Sigmoid colon (tissue), 7 donors: ENCODE results near the gene USB1. TPM values are rescaled to one million over a fixed set of nuclear protein-coding genes. Genes with fewer than 3 reads are reported as not detected.
A peak's percentile ranks its signal among the peaks of the same experiment; 100 is the strongest.

Source experiments
- DNase-seq: peaks from one replicate; pipeline ENCODE4 v3.0.0-alpha.2; 2019
- H3K27ac ChIP-seq, 4 donors: fragments of 200-600 bp; sonication (generic); one replicate each; pipeline ENCODE4 v1.5.1; 2016 to 2019; ENCODE audit warnings: mild to moderate bottlenecking in 1 of 4
- H3K27me3 ChIP-seq, 3 donors: fragments of 200-600 bp; sonication (generic); one replicate each; pipeline ENCODE4 v1.5.1; 2019; ENCODE audit warnings: mild to moderate bottlenecking in 1 of 3
- H3K36me3 ChIP-seq, 4 donors: fragments of 200-600 bp; sonication (generic); one replicate each; pipeline ENCODE4 v1.5.1; 2016 to 2019
- H3K4me1 ChIP-seq, 4 donors: fragments of 200-600 bp; sonication (generic); one replicate each; pipeline ENCODE4 v1.5.1; 2017 to 2019
- H3K4me3 ChIP-seq, 4 donors: fragments of 200-600 bp; sonication (generic); one replicate each; pipeline ENCODE4 v1.5.1; 2017 to 2019; ENCODE audit warnings: mild to moderate bottlenecking in 2 of 4, moderate library complexity in 1 of 4
- H3K9me3 ChIP-seq, 4 donors: fragments of 200-600 bp in 3 of 4; sonication (generic) in 3 of 4; one replicate each; pipeline versions ENCODE4 v1.5.1 to v1.6.1; 2013 to 2019
- EP300 ChIP-seq, 4 donors: sonication (generic); formaldehyde crosslinking; IDR thresholded peaks; one replicate each; pipeline ENCODE4 v1.6.1; 2017; ENCODE audit warnings: antibody characterized with exemption in 4 of 4
- POLR2A ChIP-seq, 2 donors: fragments of 450-650 bp; IDR thresholded peaks; one replicate each; pipeline ENCODE4 v1.6.1; 2016; ENCODE audit warnings: antibody characterized with exemption in 2 of 2, mild to moderate bottlenecking in 2 of 2, moderate library complexity in 2 of 2
- POLR2AphosphoS5 ChIP-seq, 4 donors: sonication (generic); formaldehyde crosslinking; IDR thresholded peaks; one replicate each; pipeline ENCODE4 v1.6.1; 2017; ENCODE audit warnings: antibody characterized with exemption in 4 of 4
- WGBS, 2 donors: extraction: QIAGEN DNeasy Blood & Tissue Kit; methylation state at CpG; one replicate each; pipeline ENCODE4 v1.1.7; 2013; 5-methylcytosine and 5-hydroxymethylcytosine counted together
- intact Hi-C: fragments of 100-400 bp; cut with DNase I; formaldehyde crosslinking; loops from one replicate; pipeline ENCODE4 v1.15.1; 2023
- polyA plus RNA-seq, 3 donors: library from polyadenylated mRNA; stranded (reverse); fragments of 200-250 nt; gene quantifications; one replicate each; pipeline ENCODE4 v1.2.3, GENCODE V29; 2013
- total RNA-seq, 4 donors: library from RNA; depleted of rRNA; stranded (reverse); fragments of >200 nt; gene quantifications; one replicate each; pipeline ENCODE4 v1.1.0, GENCODE V29; 2016
- TF ChIP-seq, protein P1 (sequence below), 4 experiments: fragments of 450-650 bp in 3 of 4; fragments of 200-600 bp in 1 of 4; IDR thresholded peaks; one replicate each; pipeline ENCODE4 v1.5.1; 2016 to 2019; ENCODE audit warnings: antibody characterized with exemption in 4 of 4, mild to moderate bottlenecking in 3 of 4, moderate library complexity in 2 of 4
- donor health status: healthy with polysubstance abuse.
- donor health status: Bipolar disorder and iron deficiency.
- donor health status: healthy.

The USB1 gene
- total and polyA plus RNA-seq, 7 donors = 19.9 to 44.9 (median 36.6) TPM

DNA sequence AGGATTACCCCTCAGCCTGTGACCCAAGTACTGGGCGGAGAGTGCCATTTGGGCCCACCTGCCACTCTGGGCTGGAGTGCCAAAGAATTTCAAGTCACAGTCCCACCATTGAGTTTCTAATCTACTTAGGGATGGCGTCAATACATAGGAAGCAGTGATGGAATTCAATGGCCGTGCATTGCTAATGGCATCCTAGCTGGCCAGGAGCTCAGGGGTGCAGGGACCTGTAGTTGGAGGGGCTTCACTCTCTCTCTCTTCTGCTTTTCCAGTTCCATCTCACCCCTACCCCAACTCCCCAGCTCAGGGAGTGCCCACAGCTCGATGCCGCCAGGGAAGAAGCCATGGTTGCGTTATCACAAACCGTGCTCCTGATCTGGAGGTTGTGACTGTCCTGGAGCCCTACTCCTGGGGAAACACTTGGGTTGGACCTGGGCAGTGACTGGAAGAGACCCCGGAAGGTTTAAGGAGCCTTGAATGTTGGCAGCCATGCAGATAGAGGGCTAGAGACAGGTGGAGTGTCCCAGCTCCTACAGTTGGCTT is 26.8 kb downstream of the USB1 start:
- no peaks in the 10 kb centered on the region for H3K27me3 ChIP-seq
- TF ChIP-seq POLR2A (IDR thresholded peaks at IDR 0.05) (no peak), EP300 (IDR thresholded peaks at IDR 0.05) (no peak), POLR2AphosphoS5 (IDR thresholded peaks at IDR 0.05) (no peak)
- TF ChIP-seq, protein P1, sequence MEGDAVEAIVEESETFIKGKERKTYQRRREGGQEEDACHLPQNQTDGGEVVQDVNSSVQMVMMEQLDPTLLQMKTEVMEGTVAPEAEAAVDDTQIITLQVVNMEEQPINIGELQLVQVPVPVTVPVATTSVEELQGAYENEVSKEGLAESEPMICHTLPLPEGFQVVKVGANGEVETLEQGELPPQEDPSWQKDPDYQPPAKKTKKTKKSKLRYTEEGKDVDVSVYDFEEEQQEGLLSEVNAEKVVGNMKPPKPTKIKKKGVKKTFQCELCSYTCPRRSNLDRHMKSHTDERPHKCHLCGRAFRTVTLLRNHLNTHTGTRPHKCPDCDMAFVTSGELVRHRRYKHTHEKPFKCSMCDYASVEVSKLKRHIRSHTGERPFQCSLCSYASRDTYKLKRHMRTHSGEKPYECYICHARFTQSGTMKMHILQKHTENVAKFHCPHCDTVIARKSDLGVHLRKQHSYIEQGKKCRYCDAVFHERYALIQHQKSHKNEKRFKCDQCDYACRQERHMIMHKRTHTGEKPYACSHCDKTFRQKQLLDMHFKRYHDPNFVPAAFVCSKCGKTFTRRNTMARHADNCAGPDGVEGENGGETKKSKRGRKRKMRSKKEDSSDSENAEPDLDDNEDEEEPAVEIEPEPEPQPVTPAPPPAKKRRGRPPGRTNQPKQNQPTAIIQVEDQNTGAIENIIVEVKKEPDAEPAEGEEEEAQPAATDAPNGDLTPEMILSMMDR (IDR thresholded peaks at IDR 0.05) = no peak
- H3K36me3 ChIP-seq = no peaks in the 10 kb centered on the region
- H3K4me3 ChIP-seq = no peak overlapping the region
- WGBS, 2 donors = 85 to 88% methylated on average over 8 of the region's 8 CpGs
- intact Hi-C loops = loop anchor here (2.0 to 10.0 kb wide), 3 partner anchors 101 to 367 kb away; partner anchors contain the start of genes CFAP20, CSNK2A2 and GINS3
- peak overlapping the region in 3 of 4 donors; percentile 88 to 91 (median 90) for H3K27ac ChIP-seq
- peaks cover 1 to 62% (median 50%) of the 10 kb centered on the region in 4 donors for H3K4me1 ChIP-seq
- no peak for DNase-seq
- H3K9me3 ChIP-seq = no peaks in the 10 kb centered on the region

DNA sequence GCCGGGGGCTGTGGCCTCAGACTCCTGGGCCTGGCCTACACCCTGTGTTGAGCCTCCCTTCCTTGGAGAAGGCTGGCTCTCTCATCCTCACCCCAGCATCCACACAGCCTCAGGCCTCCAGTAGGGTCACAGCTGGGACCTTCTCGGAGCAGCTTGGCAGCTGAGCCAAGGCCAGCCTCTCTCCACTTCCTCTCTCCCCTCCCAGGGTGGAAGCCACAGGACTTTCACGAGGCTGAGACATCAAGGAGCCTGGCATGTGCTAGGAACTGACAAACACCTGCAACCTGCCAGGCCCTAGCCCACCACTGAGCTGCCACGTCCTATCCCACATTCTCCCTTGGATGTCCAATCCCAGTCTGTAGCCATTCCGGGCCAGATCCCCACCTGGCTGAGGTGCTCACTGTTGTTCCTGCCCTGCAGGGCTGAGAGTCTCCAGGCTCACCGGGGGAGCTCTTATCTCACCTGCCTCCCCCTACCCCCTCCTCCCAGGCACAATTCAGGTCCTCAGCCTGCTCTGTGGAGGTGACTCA is 27.4 kb downstream of the USB1 start:
- WGBS, 2 donors = 55 to 63% methylated on average over 6 of the region's 6 CpGs
- H3K4me3 ChIP-seq = no peak overlapping the region
- no peaks in the 10 kb centered on the region for H3K36me3 ChIP-seq
- H3K27ac ChIP-seq = no peak overlapping the region
- intact Hi-C loops = loop anchor here (10.0 kb wide), 1 partner anchor 366 kb away; the partner anchor contains the start of gene GINS3
- H3K9me3 ChIP-seq = no peaks in the 10 kb centered on the region
- TF ChIP-seq, protein P1 (IDR thresholded peaks at IDR 0.05) = no peak
- no peak for TF ChIP-seq EP300 (IDR thresholded peaks at IDR 0.05)
- no peak for TF ChIP-seq POLR2AphosphoS5 (IDR thresholded peaks at IDR 0.05)
- no peak for TF ChIP-seq POLR2A (IDR thresholded peaks at IDR 0.05)
- DNase-seq = no peak
- H3K4me1 ChIP-seq = peaks cover 1 to 58% (median 47%) of the 10 kb centered on the region in 4 donors
- no peaks in the 10 kb centered on the region for H3K27me3 ChIP-seq

DNA sequence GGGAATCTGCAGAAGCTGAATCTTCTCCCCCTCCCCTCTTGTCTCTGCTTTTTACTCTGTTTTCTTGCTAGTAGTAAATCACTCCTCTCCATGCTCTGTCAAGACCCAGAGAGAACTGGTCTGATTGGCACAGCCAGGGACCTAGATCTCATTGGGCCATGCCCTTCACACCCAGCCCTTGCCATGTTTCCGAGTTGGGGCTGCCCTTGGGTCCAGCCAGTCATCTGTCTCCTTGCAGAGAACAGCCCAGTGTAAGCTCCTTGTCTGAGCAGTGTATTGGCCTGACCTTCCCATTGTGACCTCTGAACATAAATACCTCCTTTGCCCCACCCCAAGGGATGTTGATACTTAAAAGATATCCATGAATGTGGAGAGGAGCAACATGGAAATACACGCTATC is 28.2 kb downstream of the USB1 start:
- no peaks in the 10 kb centered on the region for H3K36me3 ChIP-seq
- intact Hi-C loops = loop anchor here (10.0 kb wide), 1 partner anchor 365 kb away; the partner anchor contains the start of gene GINS3
- peaks cover 1 to 51% (median 43%) of the 10 kb centered on the region in 4 donors for H3K4me1 ChIP-seq
- no peak overlapping the region for H3K27ac ChIP-seq
- DNase-seq = no peak
- no peak overlapping the region for H3K4me3 ChIP-seq
- H3K9me3 ChIP-seq = no peaks in the 10 kb centered on the region
- TF ChIP-seq, protein P1 (IDR thresholded peaks at IDR 0.05) = no peak
- TF ChIP-seq POLR2AphosphoS5 (IDR thresholded peaks at IDR 0.05) = no peak
- no peak for TF ChIP-seq POLR2A (IDR thresholded peaks at IDR 0.05)
- no peak for TF ChIP-seq EP300 (IDR thresholded peaks at IDR 0.05)
- H3K27me3 ChIP-seq = no peaks in the 10 kb centered on the region
- WGBS, 2 donors = 58 to 84% methylated on average over 2 of the region's 2 CpGs

DNA sequence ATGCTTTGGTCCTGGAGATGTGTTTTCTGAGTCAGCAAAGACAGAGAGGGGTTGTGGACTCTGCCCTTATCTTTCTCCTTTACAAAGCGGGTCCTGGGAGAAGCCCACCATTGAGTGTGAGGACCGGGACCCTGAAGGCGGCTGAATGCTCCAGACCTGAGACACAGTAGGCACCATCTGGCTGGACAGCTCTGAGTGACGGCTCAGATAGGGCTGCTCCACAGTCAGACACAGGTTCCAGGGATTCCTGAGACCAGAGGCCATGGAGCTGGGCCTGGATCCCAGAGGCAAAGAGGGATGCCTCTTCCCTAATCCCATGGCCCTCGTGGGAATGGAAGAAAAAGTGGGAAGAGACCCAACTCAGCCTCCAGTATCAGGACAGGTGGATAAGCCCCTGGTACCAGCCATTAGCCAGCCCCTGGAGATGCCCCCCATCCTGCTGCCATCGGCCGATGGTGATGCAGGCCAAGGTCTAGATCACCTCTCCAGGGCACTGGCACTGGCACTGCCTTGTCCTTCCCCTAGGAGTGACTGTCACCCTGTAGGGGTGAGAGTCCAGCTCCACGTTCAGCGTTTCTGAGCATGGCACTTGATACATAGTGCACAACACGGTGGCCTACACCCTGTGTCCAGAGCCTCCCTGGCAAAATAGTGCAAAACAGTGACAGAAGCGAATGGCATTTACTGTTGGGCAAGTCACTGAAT is 29.1 kb downstream of the USB1 start:
- intact Hi-C loops = no loop called here
- Histone ChIP-seq H3K27ac (no peak overlapping the region), H3K36me3 (no peaks in the 10 kb centered on the region), H3K4me1 (peaks cover 1 to 43% (median 34%) of the 10 kb centered on the region in 4 donors), H3K9me3 (no peaks in the 10 kb centered on the region), H3K27me3 (no peaks in the 10 kb centered on the region), H3K4me3 (no peak overlapping the region)
- 84 to 88% methylated on average over 11 of the region's 11 CpGs for WGBS, 2 donors
- TF ChIP-seq EP300 (IDR thresholded peaks at IDR 0.05) = no peak
- no peak for TF ChIP-seq POLR2A (IDR thresholded peaks at IDR 0.05)
- no peak for TF ChIP-seq POLR2AphosphoS5 (IDR thresholded peaks at IDR 0.05)
- TF ChIP-seq, protein P1 (IDR thresholded peaks at IDR 0.05) = no peak
- DNase-seq = no peak
